ENCODE measurements around the gene AGMO. TPM values are rescaled to one million over a fixed set of nuclear protein-coding genes. Genes with fewer than 3 reads are reported as not detected.

The AGMO gene
- total RNA-seq, 1 donor = 0.18 TPM

DNA sequence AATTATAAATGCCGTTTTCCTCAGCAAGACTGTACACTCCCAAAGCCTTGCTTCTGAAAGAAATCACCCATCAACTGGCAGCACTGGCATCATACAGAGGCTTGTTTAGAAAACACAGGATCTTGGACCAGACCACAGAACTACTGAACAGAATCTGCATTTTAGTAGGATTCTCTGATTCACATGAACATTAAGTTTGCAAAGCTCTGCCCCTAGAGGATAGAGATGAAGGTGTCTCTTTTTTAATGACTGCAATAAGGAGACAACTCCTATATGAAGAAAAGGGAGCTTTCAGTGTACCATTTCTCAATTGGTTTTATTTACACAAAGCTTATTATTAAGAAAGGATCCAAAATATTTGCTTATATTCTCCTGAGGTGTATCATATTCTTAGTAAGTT, 172.7 kb downstream of the AGMO start:
- TF ChIP-seq, protein P1, sequence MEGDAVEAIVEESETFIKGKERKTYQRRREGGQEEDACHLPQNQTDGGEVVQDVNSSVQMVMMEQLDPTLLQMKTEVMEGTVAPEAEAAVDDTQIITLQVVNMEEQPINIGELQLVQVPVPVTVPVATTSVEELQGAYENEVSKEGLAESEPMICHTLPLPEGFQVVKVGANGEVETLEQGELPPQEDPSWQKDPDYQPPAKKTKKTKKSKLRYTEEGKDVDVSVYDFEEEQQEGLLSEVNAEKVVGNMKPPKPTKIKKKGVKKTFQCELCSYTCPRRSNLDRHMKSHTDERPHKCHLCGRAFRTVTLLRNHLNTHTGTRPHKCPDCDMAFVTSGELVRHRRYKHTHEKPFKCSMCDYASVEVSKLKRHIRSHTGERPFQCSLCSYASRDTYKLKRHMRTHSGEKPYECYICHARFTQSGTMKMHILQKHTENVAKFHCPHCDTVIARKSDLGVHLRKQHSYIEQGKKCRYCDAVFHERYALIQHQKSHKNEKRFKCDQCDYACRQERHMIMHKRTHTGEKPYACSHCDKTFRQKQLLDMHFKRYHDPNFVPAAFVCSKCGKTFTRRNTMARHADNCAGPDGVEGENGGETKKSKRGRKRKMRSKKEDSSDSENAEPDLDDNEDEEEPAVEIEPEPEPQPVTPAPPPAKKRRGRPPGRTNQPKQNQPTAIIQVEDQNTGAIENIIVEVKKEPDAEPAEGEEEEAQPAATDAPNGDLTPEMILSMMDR (IDR thresholded peaks at IDR 0.05; ENCODE audit: insufficient read depth, low read length) = peak; percentile 9
- no peak for DNase-seq (ENCODE audit: low read depth)
- no peak overlapping the region for H3K4me3 ChIP-seq (ENCODE audit: low read depth, low read length)

DNA sequence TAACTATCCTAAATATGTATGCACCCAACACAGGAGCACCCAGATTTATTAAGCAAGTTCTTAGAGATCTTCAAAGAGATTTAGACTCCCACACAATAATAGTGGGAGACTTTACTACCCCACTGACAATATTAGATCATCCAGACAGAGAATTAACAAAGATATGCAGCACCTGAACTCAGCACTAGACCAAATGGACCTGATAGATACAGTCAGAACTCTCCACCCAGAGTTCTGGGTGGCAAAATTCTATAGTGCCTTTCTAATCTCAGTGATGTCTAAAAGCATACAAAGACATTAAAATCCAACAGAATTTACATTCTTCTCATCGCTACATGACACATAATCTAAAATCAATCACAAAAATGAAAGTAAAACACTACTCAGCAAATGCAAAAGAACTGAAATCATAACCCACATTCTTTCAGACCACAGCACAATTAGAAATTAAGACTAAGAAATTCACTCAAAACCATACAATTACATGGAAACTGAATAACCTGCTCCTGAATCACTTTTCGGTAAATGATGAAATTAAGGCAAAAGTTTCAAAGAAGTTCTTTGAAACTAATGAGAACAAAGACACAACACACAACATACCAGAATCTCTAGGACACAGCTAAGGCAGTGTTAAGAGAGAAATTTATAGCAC, 183.2 kb downstream of the AGMO start:
- TF ChIP-seq, protein P1 (IDR thresholded peaks at IDR 0.05; ENCODE audit: insufficient read depth, low read length) = no peak
- no peak for DNase-seq (ENCODE audit: low read depth)
- H3K4me3 ChIP-seq (ENCODE audit: low read depth, low read length) = no peak overlapping the region

DNA sequence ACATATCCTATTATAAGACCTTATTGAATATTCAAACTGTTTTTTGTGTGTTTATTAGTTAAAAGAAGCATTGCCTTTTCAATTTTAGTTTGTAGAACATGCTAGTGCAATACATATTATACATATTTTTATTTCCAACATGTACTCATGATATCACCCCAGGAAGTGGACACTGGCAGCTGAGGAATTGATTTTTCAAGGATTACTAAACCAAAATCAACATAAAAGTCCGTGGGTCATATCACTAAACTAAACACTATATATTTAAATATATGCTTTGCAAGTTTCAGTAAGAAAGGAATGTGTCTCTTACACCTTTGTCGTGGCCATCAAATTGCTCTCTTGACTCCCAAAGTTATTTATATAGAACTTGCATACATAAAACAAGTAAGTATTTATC, 185.2 kb downstream of the AGMO start:
- H3K4me3 ChIP-seq (ENCODE audit: low read depth, low read length) = no peak overlapping the region
- TF ChIP-seq, protein P1 (IDR thresholded peaks at IDR 0.05; ENCODE audit: insufficient read depth, low read length) = no peak
- no peak for DNase-seq (ENCODE audit: low read depth)

DNA sequence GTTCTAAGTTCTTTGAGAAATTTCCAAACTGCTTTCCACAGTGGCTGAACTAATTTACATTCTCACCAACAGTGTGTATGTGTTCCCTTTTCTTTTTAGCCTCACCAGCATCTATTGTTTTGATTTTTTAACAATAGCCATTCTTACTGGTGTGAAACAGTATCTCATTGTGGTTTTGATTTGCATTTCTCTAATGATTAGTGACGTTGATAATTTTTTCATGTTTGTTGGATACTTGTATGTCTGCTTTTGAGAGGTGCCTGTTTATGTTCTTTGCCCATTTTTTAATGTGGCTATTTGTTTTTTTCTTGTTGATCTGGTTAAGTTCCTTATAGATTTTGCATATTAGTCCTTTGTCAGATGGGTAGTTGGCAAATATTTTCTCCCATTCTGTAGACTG, 191.4 kb downstream of the AGMO start:
- TF ChIP-seq, protein P1 (IDR thresholded peaks at IDR 0.05; ENCODE audit: insufficient read depth, low read length) = no peak
- no peak overlapping the region for H3K4me3 ChIP-seq (ENCODE audit: low read depth, low read length)
- DNase-seq (ENCODE audit: low read depth) = no peak

DNA sequence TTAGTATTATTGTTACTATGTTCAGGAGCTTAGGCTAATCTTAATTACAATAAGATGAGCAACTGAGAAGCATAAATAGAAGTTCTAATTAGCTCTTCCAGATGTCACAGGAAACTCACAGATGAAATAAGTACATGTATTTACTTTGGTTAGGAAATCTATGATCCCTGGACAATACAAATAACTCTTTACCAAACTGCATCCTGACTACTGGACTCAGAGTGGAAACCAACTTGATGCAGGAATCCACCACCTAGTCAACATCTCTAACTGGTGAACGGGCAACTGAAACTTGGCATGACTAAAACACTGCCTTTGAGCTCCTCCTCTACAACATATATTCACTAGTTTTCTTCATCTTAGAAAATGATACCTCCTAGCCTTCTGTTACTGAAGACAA, 193.2 kb downstream of the AGMO start:
- TF ChIP-seq, protein P1 (IDR thresholded peaks at IDR 0.05; ENCODE audit: insufficient read depth, low read length) = no peak
- DNase-seq (ENCODE audit: low read depth) = no peak
- no peak overlapping the region for H3K4me3 ChIP-seq (ENCODE audit: low read depth, low read length)

DNA sequence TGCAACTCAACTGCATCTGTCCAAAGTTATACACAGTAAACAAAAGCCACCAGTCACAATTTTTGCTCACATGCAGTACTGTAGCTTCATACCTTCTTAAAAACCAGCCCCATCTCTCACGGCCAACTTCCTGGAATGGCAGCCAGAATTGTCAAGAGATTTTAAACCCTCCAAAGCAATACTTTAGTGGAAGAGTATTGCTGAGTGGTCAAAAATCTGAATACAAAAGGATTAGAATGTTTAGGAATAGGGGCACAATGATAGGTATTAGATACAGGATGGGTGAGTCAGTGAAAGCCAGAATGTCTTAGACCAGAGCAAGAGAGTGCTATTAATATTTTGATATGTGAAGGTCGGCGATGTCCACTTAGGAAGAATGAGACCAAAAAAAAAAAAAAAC, 193.9 kb downstream of the AGMO start:
- H3K4me3 ChIP-seq (ENCODE audit: low read depth, low read length) = no peak overlapping the region
- TF ChIP-seq, protein P1 (IDR thresholded peaks at IDR 0.05; ENCODE audit: insufficient read depth, low read length) = no peak
- DNase-seq (ENCODE audit: low read depth) = no peak

DNA sequence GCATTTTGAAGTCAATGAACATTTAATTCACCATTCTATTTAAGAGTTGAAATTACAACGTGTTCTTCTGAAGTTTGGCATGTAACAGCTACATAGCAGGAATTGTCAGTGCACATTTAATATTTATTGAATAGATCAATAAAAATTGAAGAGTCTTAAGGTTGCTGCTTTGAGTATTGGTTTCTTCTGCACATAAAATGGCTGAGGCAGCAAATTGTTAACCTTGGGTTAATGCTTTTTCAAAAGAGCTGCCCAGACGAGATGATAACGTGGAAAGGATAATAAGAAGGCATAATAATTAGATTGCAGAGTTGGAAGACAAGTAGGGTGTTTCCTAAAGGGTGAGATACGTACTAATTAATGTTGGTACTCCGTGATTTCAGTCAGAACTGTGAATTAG, 203.7 kb downstream of the AGMO start:
- no peak overlapping the region for H3K4me3 ChIP-seq (ENCODE audit: low read depth, low read length)

More for the DNA sequence above, 203.7 kb downstream of the AGMO start:
- TF ChIP-seq, protein P1 (IDR thresholded peaks at IDR 0.05; ENCODE audit: insufficient read depth, low read length) = no peak
- DNase-seq (ENCODE audit: low read depth) = no peak

All from fibroblast of the aortic adventitia (primary cell).